Activated CD8-positive, alpha-beta memory T cell treated with anti-CD3 and anti-CD28 coated beads, Interleukin-2, amount 50 U/mL, for 4 hours (primary cell): ENCODE results near the gene NKX1-1.
"Not testable (repeated sequence)": the region's sequence is repeated elsewhere in the genome, so short reads cannot be mapped to it uniquely, and the experiment has no call there.

Source experiments
- DNase-seq: peaks from one replicate; pipeline ENCODE4 v3.0.0-alpha.2; 2020

Gene NKX1-1

DNA sequence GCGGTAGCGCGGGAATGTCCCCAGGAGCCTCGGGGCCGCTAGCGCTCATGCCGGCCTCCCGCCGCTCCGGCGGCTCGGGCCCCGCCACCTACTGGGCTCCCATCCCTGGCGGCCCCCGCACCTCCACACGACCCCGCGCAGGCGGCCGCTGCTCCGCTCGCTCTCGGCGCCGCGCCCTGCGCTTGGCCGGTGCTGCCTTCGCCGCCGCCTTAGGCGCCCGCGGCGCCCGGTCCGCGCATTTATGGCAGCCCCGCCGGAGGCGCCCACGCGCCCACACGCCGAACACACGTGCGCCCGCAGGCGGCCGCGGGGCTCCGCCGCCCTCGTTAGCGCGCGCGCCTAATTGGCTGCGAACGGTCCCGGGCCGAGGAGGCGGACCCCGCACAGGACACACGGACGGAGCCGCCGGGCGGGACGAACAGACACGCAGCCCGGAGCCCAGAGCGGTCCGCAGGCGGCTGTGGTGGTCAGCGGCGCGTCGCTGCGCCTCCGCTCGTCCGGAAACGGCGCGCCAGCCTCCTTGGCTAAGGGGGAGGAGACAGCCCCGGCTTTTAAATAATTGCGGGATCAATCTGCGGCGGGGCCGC, at the start of gene NKX1-1:
TSS of gene NKX1-1 (minus strand) at position 49 of the 587 bp plus-strand sequence. CDS start at position 49, 0 bp downstream.
- DNase-seq, result no peak

GRCh38 chr4:1453731-1454130, 47.5 kb upstream of the NKX1-1 start:
- no peak for DNase-seq

GRCh38 chr4:1452431-1453051, 46.3 kb upstream of the NKX1-1 start:
- DNase-seq, result no peak

DNA sequence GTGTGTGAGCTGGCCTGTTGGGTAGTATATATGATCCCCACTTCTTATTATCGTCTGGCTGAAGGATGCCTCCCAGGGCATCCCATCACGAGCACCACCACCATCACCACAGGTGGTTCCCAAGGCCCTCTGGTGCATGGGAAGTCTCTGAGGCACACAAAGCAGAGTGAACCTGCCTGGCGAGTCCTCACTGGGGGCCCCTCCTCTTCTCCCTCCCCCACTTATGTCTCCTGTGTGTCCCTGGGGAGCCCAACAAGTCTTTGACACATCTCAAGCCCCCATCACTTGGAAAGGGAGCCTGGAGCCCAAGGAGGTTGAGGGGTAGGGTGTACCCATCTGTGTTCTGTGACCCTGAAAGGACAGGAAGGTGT, 45.5 kb upstream of the NKX1-1 start:
- no peak for DNase-seq

DNA sequence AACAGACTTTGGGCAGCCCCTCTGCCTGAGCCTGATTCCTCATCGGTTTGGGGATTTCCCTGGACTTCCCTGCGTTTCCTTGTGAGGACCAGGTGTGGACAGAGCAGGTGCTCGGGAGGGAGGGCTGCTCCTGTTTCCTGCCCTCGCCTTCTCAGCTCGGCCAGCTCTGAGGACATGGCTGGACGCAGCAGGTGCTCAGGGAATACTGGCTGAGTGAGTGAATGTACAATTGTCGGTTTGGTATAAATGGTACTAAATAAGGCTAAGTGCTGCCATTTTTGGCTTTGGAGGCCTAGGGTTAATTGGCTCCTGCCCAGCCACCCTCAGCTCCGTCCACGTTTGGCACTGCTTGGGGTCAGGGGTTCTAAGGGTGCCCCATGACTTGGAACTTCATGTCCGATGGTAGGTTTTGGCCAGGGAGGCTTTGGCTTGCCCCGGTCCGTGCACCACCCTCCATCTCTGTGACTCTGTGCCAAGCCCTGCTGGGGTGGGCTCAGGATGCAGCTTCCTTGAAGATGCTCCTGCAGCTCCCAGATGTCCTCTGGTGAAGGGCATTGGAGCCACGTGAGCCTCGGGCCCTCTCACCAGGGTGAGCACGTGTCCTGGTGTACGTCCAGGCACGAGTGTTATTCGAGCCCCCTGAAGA, 45.0 kb upstream of the NKX1-1 start:
- DNase-seq, result no peak

- no peak for DNase-seq
These were observed 43.8 kb upstream of the NKX1-1 start for GRCh38 chr4:1449833-1450741.

DNA sequence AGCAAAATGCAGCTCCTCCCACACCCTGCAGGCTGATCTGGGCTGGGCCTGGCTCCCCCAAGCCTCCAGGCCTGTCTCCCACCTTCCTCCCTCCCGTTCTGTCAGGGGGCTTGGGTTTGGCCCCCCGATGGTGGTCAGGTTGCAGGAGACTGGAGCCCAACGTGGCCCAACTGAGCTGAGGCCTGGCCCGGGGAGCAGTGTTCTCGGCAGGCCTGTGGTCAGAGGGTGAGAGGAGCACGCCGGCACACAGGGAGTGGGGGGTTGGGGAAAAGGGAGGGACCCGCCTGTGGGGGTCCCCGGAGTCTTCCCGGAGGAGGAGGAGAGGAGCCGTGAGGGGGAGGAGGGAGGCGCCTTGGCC, 43.2 kb upstream of the NKX1-1 start:
- DNase-seq, result no peak

DNA sequence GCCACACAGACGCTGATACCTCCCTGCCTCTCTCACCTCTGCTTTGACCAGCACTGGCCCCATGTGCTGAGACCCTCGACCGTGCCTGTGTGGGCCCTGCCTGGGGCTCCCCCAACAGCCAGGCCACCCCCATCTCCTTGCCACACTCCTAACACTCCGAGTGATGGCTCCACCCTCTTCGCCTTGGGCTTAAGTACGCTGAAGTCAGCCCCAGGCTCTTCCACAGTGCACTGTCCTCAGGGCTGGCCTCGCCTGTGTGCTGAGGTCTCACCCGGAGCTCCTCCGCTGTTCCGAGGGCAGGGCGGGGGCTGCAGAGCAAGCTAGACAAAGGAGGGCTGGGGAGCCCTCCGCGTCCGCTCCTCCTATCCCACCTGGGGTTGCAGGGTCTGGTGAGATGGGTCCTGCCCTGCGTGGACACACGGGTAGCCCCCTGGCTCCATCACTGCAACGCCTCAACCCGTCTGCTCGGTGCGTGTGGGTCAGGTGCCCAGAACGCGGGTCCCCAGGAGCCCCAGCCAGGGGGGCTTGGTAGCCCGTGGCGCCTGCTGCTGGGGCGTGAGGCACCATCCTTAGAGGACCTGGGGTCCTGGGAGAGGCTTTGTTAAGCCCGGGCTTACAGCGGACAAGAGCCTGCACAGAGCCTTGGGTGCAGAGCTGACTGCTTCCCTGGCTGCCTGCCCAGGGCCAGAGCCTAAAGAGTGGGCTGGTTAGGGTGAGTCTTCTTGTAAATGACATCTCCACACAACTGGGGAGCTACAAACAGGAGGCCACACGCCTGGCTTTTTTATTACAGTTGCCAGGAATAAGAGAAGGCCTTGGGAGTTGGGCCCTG, 42.6 kb upstream of the NKX1-1 start:
- no peak for DNase-seq

GRCh38 chr4:1447676-1448588, 41.7 kb upstream of the NKX1-1 start:
- DNase-seq, result no peak

- no peak for DNase-seq
These were observed 40.5 kb upstream of the NKX1-1 start for GRCh38 chr4:1446502-1447386.

GRCh38 chr4:1445716-1446445, 39.6 kb upstream of the NKX1-1 start:
- DNase-seq, result no peak

- DNase-seq, result not testable (repeated sequence)
These were observed 37.5 kb upstream of the NKX1-1 start for GRCh38 chr4:1443688-1444172.

GRCh38 chr4:1427010-1427409, 20.8 kb upstream of the NKX1-1 start:
- no peak for DNase-seq

GRCh38 chr4:1421657-1422056, 15.4 kb upstream of the NKX1-1 start:
- no peak for DNase-seq

GRCh38 chr4:1419708-1420107, 13.5 kb upstream of the NKX1-1 start:
- no peak for DNase-seq

DNA sequence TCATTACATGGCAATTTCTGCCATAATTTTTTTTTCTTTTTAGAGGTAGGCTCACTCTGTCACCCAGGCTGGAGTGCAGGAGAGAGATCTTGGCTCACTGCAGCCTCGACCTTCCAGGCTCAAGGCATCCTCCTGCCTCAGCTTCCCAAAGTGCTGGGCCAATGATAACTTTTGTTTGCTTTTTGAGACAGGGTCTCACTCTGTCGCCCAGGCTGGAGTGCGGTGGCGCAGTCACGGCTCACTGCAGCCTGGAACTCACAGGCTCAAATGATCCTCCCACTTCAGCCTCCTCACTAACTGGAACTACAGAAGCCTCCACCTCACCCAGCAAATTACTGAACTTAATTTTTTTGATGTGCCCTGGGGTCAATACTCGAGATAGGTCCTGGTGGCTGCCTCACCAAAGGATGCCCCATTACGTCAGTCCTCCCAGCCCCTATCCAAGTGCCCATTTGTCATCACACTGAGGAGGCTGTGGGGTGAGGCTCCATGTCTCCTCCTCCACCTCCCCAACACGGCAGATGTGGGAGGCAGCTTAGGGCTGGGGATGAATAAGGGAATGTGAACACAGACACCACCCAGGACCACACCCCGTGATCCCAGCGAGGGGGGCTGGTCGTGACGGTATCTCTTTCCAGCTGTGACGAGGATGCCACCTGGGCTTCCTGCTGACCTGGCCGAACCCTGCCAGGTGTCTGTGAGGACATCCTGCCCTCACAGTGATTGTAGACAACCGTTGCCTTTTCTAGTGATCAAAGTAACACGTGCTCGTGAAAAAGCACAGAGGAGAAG, 12.4 kb upstream of the NKX1-1 start:
- DNase-seq, result no peak

DNA sequence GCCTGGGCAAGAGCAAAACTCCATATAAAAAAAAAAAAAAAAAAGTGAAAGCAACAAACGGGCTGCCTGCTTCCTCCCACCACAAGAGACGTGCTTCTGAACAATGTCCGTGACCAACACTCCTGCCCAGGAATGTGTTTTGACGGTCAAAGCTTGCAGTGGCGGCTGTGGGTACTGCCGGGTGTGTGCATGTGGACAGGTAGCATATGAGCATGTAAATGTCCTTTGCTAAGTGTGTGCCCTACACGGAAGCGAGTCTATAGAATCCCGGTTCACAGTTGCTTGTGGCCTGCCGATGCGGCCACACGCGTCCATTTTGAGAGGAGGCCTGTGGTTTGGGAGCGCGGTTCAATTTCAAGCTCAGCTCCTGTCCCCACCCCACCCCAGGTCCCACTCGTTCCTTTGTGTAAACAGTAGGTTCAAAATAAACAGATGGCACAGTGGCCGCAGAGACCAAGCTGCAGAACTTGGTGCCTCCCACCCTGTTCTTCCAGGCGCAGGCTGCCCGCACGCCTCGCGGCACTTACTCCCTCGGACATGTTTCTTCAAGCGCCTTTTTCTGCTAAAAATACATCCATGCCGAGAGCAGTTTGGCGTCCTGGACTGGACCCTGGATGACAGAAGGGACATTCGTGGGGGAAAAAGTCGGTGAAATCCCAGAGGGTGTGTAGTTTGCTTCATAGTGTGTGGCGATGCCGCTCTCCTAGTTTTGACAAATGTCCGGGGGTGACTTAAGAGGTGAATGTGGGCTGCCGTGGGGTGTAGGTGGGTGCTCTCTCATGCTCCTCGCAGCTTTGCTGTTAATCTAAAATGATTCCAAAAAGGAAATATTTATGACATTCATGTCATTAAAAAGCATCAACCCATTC, 11.5 kb upstream of the NKX1-1 start:
- no peak for DNase-seq

- DNase-seq, result no peak
These were observed 10.7 kb upstream of the NKX1-1 start for GRCh38 chr4:1416948-1417260.
